Prostate gland (tissue), 2 donors: Measurements from ENCODE around the gene CGN. TPM values are rescaled to one million over a fixed set of nuclear protein-coding genes. Genes with fewer than 3 reads are reported as not detected.

Experiments used
- DNase-seq: peaks from one replicate; pipeline ENCODE4 v3.0.0-alpha.2; 2019; ENCODE audit warnings: low spot score
- H3K27ac ChIP-seq, 2 donors: fragments of 200-600 bp; sonication (generic); 2 replicates each; pipeline ENCODE4 v1.5.1; 2017 to 2019
- H3K27me3 ChIP-seq: fragments of 200-600 bp; sonication (generic); replicated peaks from 2 replicates; pipeline ENCODE4 v1.5.1; 2019; ENCODE audit not compliant: insufficient read depth
- H3K36me3 ChIP-seq, 2 donors: fragments of 200-600 bp; sonication (generic); 1 replicate in 1 of 2; 2 replicates in 1 of 2; pipeline versions ENCODE4 v1.5.1 to v1.8.1; 2017 to 2019
- H3K4me1 ChIP-seq: fragments of 200-600 bp; sonication (generic); replicated peaks from 2 replicates; pipeline ENCODE4 v1.5.1; 2019
- H3K4me3 ChIP-seq, 2 donors: fragments of 200-600 bp; sonication (generic); 2 replicates each; pipeline ENCODE4 v1.5.1; 2017 to 2019
- H3K9me3 ChIP-seq: fragments of 200-600 bp; sonication (generic); 2 replicates; pipeline ENCODE4 v1.5.1; 2017
- POLR2A ChIP-seq: fragments of 450-650 bp; IDR thresholded peaks from one replicate; pipeline ENCODE4 v1.6.1; 2016; ENCODE audit warnings: antibody characterized with exemption, mild to moderate bottlenecking
- POLR2AphosphoS5 ChIP-seq: sonication (generic); formaldehyde crosslinking; IDR thresholded peaks from one replicate; pipeline ENCODE4 v1.6.1; 2017; ENCODE audit warnings: antibody characterized with exemption
- WGBS: methylation state at CpG from one replicate; pipeline ENCODE4 v1.1.5; 2018; 5-methylcytosine and 5-hydroxymethylcytosine counted together
- intact Hi-C: fragments of 100-400 bp; cut with DNase I; formaldehyde crosslinking; loops from one replicate; pipeline ENCODE4 v1.14.2; 2022
- total RNA-seq, 2 donors: library from RNA; depleted of rRNA; stranded (reverse); fragments of >200 nt; gene quantifications; one replicate each; pipeline ENCODE4 v1.1.0, GENCODE V29; 2016
- TF ChIP-seq, protein P1 (sequence below), 4 experiments: fragments of 200-600 bp in 2 of 4; fragments of 450-650 bp in 2 of 4; sonication (generic) in 2 of 4; IDR thresholded peaks; 1 replicate in 3 of 4; 2 replicates in 1 of 4; pipeline ENCODE4 v1.5.1; 2016 to 2019; ENCODE audit warnings: antibody characterized with exemption in 4 of 4, mild to moderate bottlenecking in 2 of 4, moderate library complexity in 2 of 4

CGN gene
- total RNA-seq, 2 donors from 2014 or later = 23.2 to 37.5 TPM

DNA sequence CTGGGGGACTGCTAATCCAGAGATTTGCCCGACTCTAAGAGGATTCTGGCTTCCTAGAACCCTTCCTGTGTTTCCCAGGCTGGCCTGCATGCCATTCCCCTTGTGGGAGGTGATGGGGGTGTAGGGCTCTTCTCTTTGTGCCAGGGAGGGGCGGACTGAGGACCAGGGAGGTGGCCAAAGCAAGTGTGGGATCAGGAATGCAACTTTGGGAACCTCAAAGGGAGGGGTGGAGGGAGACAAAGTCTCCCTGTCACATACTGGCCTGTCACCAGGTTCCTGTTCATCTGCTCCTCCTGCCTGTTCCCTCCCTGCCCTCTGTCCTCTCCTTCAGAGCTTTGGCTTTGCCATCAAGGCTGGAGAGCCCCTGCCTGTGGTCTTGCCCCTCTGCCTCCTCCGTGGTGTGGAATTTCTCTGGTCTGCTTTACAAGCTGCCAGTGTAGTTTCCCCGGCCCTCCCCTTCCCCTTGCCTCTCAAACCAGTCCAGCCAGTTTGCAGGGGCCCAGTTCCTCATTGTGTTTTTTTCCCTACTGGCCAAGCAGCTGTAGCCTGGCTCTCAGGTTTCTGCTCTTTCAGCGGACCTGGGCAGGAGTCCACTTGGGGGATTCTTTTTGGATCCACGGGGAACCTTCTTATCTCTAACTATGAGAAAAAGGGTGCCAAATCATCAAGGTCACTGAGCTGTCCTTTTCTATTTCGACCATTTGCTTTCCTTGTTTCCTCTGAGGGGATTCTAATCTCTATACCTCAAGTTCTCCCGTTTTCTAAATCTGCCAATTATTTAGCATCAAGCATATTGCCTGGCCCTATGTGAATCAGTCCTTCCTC, 1.8 kb downstream of the CGN start:
- Histone ChIP-seq H3K9me3 (no peaks in the 10 kb centered on the region), H3K27ac (peak overlapping the region; percentile 86 to 90), H3K4me1 (no peaks in the 10 kb centered on the region), H3K27me3 (no peaks in the 10 kb centered on the region), H3K4me3 (peak overlapping the region; percentile 58 to 66), H3K36me3 (no peaks in the 10 kb centered on the region)
- intact Hi-C loops = no loop called here
- TF ChIP-seq, protein P1, sequence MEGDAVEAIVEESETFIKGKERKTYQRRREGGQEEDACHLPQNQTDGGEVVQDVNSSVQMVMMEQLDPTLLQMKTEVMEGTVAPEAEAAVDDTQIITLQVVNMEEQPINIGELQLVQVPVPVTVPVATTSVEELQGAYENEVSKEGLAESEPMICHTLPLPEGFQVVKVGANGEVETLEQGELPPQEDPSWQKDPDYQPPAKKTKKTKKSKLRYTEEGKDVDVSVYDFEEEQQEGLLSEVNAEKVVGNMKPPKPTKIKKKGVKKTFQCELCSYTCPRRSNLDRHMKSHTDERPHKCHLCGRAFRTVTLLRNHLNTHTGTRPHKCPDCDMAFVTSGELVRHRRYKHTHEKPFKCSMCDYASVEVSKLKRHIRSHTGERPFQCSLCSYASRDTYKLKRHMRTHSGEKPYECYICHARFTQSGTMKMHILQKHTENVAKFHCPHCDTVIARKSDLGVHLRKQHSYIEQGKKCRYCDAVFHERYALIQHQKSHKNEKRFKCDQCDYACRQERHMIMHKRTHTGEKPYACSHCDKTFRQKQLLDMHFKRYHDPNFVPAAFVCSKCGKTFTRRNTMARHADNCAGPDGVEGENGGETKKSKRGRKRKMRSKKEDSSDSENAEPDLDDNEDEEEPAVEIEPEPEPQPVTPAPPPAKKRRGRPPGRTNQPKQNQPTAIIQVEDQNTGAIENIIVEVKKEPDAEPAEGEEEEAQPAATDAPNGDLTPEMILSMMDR (IDR thresholded peaks at IDR 0.05) = peak in 1 of 4 experiments; percentile 29
- TF ChIP-seq POLR2A (peak; percentile 57), POLR2AphosphoS5 (peak; percentile 85)
- DNase-seq = peak; percentile 90
- WGBS = 29% methylated on average over 8 of the region's 8 CpGs

DNA sequence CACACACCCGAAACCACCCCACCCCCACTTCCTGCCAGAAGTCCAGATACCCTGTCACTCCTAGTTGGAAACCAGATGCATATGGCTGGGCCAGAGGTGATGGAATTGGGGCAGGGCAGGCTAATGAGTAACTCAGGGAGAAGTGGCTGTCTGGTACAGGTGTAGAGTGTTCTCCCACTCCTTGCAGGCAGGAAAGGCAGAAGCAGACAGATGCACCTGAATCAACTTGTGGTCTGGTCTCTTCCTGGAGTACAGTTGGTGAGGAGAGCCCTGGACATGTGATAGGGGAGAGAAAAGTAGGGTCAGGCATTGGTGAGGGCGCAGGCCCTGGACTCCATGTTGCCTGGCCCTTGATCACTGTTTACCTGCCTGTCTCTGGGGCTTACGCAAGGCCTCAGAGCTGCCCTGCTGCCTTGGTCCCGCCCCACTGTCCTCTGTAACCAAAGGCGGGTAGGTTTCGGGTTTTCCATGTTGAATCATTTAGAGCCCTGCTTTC, 2.5 kb downstream of the CGN start:
- WGBS = 55% methylated on average over 6 of the region's 6 CpGs
- peak overlapping the region in 1 of 2 donors; percentile 66 for H3K4me3 ChIP-seq
- no peaks in the 10 kb centered on the region for H3K27me3 ChIP-seq
- TF ChIP-seq POLR2A (peak; percentile 17), POLR2AphosphoS5 (peak; percentile 42)
- TF ChIP-seq, protein P1 (IDR thresholded peaks at IDR 0.05) = no peak
- H3K4me1 ChIP-seq = no peaks in the 10 kb centered on the region
- no peaks in the 10 kb centered on the region for H3K9me3 ChIP-seq
- peak overlapping the region; percentile 86 to 90 for H3K27ac ChIP-seq
- intact Hi-C loops = no loop called here
- peak; percentile 67 for DNase-seq
- no peaks in the 10 kb centered on the region for H3K36me3 ChIP-seq

DNA sequence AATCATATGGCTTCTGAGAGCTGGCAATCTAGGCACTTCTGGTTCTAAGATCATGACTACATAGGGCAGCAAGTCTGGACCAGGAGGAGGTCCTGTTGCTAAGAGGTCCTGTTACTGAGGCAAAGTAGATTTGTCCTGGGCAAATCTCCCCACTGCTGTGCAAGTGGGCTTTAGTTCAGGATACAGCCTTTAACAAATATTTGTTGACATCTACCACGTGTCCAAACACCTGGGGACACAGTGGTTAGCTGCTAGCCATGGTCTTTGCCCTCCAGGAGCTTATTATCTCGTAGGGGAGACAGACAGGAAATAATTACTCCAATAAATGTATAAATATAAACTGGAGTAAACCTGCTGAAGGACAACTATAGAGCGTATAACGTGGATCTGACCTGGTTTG, 3.2 kb downstream of the CGN start:
- WGBS = 64% methylated on average over 4 of the region's 4 CpGs
- Histone ChIP-seq H3K9me3 (no peaks in the 10 kb centered on the region), H3K4me1 (no peaks in the 10 kb centered on the region), H3K27ac (peak overlapping the region; percentile 86 to 90), H3K4me3 (no peak overlapping the region), H3K36me3 (no peaks in the 10 kb centered on the region), H3K27me3 (no peaks in the 10 kb centered on the region)
- no peak for DNase-seq
- intact Hi-C loops = no loop called here
- TF ChIP-seq POLR2A (no peak), POLR2AphosphoS5 (peak; percentile 4)
- TF ChIP-seq, protein P1 (IDR thresholded peaks at IDR 0.05) = no peak

DNA sequence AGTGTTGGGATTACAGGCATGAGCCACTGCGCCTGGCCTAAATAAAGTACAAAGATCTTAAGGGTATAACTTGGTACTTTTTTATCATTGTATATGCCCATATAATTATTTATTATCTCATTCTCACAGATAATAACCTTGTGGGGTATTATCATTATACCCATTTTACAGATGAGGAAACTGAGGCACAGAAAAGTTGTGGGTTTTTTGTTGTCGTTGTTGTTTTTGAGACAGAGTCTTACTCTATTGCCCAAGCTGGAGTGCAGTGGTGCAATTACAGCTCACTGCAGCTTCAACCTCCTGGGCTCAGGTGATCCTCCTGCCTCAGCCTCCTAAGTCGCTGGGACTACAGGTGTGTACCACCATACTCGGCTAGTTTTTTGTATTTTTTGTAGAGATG, 4.1 kb downstream of the CGN start:
- intact Hi-C loops = no loop called here
- H3K4me1 ChIP-seq = no peaks in the 10 kb centered on the region
- H3K27me3 ChIP-seq = no peaks in the 10 kb centered on the region
- H3K36me3 ChIP-seq = no peaks in the 10 kb centered on the region
- H3K4me3 ChIP-seq = no peak overlapping the region
- H3K27ac ChIP-seq = peak overlapping the region; percentile 86 to 90
- TF ChIP-seq POLR2AphosphoS5 = no peak
- TF ChIP-seq, protein P1 (IDR thresholded peaks at IDR 0.05) = no peak
- no peak for TF ChIP-seq POLR2A
- 96% methylated on average over 4 of the region's 4 CpGs for whole genome bisulfite sequencing
- no peaks in the 10 kb centered on the region for H3K9me3 ChIP-seq
- no peak for DNase-seq
